Measurements from ENCODE around the gene SH3GL3. TPM values are rescaled to one million over a fixed set of nuclear protein-coding genes. Genes with fewer than 3 reads are reported as not detected.

The SH3GL3 gene
- total RNA-seq, 2 experiments from 2014 or later, result not detected

GRCh38 chr15:83581381-83581780 is 134.2 kb downstream of the SH3GL3 start:
- H3K36me3 Mint-ChIP-seq (ENCODE audit: low read depth), result no peaks in the 10 kb centered on the region
- POLR2A ChIA-PET, result no interaction called here
- H3K4me1 Mint-ChIP-seq (ENCODE audit: low read depth), result no peaks in the 10 kb centered on the region
- ATAC-seq (no peak), DNase-seq (no peak)
- no peaks in the 10 kb centered on the region for H3K9me3 Mint-ChIP-seq (ENCODE audit: insufficient read depth)
- H3K27ac Mint-ChIP-seq, result no peak overlapping the region
- H3K4me3 Mint-ChIP-seq, result no peak overlapping the region
- CTCF ChIA-PET, result no interaction called here
- no peaks in the 10 kb centered on the region for H3K27me3 Mint-ChIP-seq (ENCODE audit: low read depth)

DNA sequence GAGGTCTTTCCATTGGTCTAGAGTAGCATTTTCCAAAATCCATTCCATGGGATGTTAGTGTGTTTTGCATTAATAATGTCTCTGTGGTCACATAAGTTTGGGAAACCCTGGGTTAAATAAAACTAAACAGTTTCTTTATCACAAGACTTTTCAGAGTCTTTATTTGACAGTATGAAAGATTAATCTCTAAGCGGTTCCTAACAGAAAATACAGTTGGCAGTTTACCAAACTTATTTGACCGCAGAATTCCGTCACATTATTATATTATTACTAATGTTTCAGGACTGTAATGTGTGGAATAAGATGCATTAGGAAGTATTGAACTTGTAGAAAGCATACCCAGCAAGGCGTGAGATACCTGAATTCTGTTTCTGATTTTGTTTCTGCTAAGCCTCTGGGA is 135.2 kb downstream of the SH3GL3 start:
- no peaks in the 10 kb centered on the region for H3K9me3 Mint-ChIP-seq (ENCODE audit: insufficient read depth)
- no peak overlapping the region for H3K27ac Mint-ChIP-seq
- H3K27me3 Mint-ChIP-seq (ENCODE audit: low read depth), result no peaks in the 10 kb centered on the region
- CTCF ChIA-PET, result no interaction called here
- no peak overlapping the region for H3K4me3 Mint-ChIP-seq
- no peaks in the 10 kb centered on the region for H3K36me3 Mint-ChIP-seq (ENCODE audit: low read depth)
- POLR2A ChIA-PET, result no interaction called here
- H3K4me1 Mint-ChIP-seq (ENCODE audit: low read depth), result no peaks in the 10 kb centered on the region
- ATAC-seq (no peak), DNase-seq (no peak)

DNA sequence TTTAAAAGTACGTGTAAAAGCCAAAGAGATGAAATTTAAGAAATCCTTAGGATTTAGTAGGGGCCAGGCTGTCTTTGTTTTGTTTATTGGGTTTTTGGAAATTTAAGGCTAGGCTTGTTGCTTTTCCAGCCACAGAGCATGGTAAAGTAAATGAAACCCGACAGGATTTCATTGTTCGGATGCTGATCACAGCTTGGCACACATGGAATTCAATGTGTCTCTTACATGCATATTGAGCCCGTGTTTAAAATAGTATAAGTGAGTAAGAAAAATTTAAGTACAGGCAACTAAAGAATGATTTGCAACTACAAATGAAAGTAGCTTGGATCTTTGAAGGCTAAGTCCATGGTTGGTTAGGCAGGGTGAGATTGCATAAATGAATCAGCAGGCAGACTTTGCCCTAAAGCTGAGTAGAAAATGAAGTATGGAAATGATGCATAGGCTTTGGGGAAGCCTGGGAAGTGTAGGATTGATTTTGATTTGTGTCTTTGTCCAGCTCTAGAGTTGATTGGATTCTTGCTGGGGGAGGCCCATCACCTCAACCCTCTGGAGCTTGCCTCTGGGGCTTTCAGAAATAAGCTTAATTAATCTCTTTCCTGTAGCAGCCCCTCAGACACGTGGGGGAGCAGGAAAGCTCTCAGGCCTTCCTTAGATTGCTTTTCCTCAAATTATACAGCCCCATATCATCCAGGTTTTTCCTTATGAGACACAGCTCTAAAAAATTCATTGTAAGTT is 138.6 kb downstream of the SH3GL3 start:
- no peak overlapping the region for H3K4me3 Mint-ChIP-seq
- DNase-seq (no peak), ATAC-seq (no peak)
- no peaks in the 10 kb centered on the region for H3K9me3 Mint-ChIP-seq (ENCODE audit: insufficient read depth)
- POLR2A ChIA-PET, result interaction anchor here (0.6 kb wide), 1 partner anchor 123 kb away, joined by 3 read pairs; no protein-coding TSS in a partner anchor
- H3K27me3 Mint-ChIP-seq (ENCODE audit: low read depth), result peaks cover 2% of the 10 kb centered on the region
- CTCF ChIA-PET, result interaction anchor here (1.2 kb wide), 1 partner anchor 13 kb away, joined by 4 read pairs; no protein-coding TSS in a partner anchor
- H3K36me3 Mint-ChIP-seq (ENCODE audit: low read depth), result no peaks in the 10 kb centered on the region
- no peak overlapping the region for H3K27ac Mint-ChIP-seq
- H3K4me1 Mint-ChIP-seq (ENCODE audit: low read depth), result no peaks in the 10 kb centered on the region

DNA sequence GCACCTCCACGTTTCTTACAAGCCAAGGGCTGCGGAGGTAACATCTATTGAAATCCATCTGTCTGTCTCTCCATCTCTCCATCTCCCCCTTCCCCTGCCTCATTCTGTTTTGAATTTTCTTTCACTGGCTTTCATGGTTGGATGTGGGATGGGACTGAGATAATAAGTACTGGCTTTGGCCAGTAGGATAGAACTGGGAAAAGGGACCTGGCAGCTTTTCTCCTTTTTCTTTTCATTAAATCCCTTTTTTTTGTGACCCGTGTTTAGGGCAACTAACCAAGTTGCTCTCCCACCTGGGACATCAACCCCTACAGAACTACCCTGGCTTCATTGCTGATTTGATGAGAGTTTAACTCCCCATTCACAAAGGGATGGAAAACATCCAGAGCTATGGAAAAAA is 139.9 kb downstream of the SH3GL3 start:
- Mint-ChIP-seq H3K27me3 (ENCODE audit: low read depth) (peaks cover 2% of the 10 kb centered on the region), H3K36me3 (ENCODE audit: low read depth) (no peaks in the 10 kb centered on the region), H3K4me3 (no peak overlapping the region), H3K27ac (no peak overlapping the region), H3K4me1 (ENCODE audit: low read depth) (no peaks in the 10 kb centered on the region), H3K9me3 (ENCODE audit: insufficient read depth) (no peaks in the 10 kb centered on the region)
- no peak for DNase-seq
- POLR2A ChIA-PET, result no interaction called here
- CTCF ChIA-PET, result interaction anchor here (0.6 to 1.2 kb wide), 2 partner anchors 15 to 119 kb away, joined by 3 to 4 read pairs; no protein-coding TSS in a partner anchor
- ATAC-seq, result no peak

DNA sequence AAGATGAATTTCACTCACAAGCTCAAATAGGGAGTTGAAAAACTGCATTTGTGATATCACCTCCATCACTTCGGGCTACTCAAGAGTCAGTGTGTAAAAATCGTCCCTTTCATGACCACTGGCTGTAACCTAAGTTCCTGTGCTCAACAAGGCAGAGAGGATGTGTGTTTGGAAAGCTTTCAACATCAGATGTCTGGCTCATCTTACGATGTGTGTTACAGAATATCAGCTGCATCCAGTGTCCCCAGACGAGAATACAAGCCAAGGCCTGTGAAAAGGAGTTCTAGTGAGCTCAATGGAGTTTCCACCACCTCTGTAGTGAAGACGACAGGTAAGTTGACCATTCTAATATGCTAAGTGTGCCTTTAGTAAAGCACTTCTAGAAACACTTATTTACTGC is 141.3 kb downstream of the SH3GL3 start:
- DNase-seq, result no peak
- Mint-ChIP-seq H3K4me1 (ENCODE audit: low read depth) (no peaks in the 10 kb centered on the region), H3K36me3 (ENCODE audit: low read depth) (no peaks in the 10 kb centered on the region), H3K27ac (no peak overlapping the region), H3K27me3 (ENCODE audit: low read depth) (peaks cover 2% of the 10 kb centered on the region), H3K4me3 (no peak overlapping the region), H3K9me3 (ENCODE audit: insufficient read depth) (no peaks in the 10 kb centered on the region)
- CTCF ChIA-PET, result no interaction called here
- no peak for ATAC-seq
- POLR2A ChIA-PET, result no interaction called here

DNA sequence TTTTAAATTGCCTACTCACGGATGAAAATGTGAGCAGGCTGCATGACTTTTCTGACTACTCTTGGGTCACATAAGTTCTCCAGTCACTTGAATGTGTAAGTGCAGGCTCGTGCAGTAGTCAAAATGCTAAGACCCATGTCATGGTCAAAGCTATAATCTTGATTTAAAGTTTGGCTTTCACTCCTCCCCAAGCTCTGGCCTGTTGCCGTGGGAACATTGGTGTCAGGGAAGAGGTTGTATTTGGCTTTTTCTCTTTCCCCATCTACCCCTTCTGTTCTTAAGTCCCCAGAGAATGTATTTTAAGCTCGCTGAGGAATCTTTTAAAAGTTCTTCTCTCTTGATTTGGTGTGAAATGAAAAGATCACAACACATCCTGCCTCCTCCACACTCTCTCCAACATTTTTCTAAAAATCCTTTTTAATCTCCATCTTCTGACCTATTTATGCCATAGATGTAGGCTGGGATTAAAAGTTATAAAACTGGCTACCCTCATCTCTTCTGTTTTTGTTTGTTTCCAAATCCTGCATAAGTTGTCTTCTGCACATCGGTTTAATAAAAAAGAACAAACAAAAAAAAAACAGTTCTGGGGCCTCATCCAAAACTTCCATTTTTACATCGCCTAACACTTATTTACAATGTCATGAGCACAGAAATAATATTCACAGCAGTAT is 145.4 kb downstream of the SH3GL3 start:
- H3K27me3 Mint-ChIP-seq (ENCODE audit: low read depth), result peaks cover 2% of the 10 kb centered on the region

DNA sequence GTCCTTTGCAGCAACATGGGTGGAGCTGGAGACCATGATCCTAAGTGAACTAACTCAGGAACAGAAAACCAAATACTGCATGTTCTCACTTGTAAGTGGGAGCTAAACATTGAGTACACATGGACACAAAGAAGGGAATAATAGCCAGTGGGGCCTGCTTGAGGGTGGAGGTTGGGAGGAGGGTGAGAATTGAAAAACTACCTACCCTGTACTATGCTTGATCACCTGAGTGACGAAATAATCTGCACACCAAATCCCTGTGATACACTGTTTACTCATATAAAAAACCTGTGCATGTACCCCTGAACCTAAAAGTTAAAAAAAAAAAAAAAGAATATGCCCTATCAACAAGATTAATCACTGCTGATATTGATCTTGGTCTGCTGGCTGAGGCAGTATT is 148.1 kb downstream of the SH3GL3 start:
- ChIA-PET POLR2A (no interaction called here), CTCF (no interaction called here)
- H3K4me3 Mint-ChIP-seq, result no peak overlapping the region
- peaks cover 2% of the 10 kb centered on the region for H3K27me3 Mint-ChIP-seq (ENCODE audit: low read depth)
- no peaks in the 10 kb centered on the region for H3K36me3 Mint-ChIP-seq (ENCODE audit: low read depth)
- ATAC-seq, result no peak
- no peak for DNase-seq
- no peaks in the 10 kb centered on the region for H3K9me3 Mint-ChIP-seq (ENCODE audit: insufficient read depth)
- no peak overlapping the region for H3K27ac Mint-ChIP-seq
- H3K4me1 Mint-ChIP-seq (ENCODE audit: low read depth), result no peaks in the 10 kb centered on the region

More for the DNA sequence above, 145.4 kb downstream of the SH3GL3 start:
- ChIA-PET CTCF (no interaction called here), POLR2A (no interaction called here)
- H3K9me3 Mint-ChIP-seq (ENCODE audit: insufficient read depth), result no peaks in the 10 kb centered on the region
- no peak for DNase-seq
- no peak for ATAC-seq
- H3K27ac Mint-ChIP-seq, result no peak overlapping the region
- H3K4me3 Mint-ChIP-seq, result no peak overlapping the region
- H3K36me3 Mint-ChIP-seq (ENCODE audit: low read depth), result no peaks in the 10 kb centered on the region
- no peaks in the 10 kb centered on the region for H3K4me1 Mint-ChIP-seq (ENCODE audit: low read depth)

DNA sequence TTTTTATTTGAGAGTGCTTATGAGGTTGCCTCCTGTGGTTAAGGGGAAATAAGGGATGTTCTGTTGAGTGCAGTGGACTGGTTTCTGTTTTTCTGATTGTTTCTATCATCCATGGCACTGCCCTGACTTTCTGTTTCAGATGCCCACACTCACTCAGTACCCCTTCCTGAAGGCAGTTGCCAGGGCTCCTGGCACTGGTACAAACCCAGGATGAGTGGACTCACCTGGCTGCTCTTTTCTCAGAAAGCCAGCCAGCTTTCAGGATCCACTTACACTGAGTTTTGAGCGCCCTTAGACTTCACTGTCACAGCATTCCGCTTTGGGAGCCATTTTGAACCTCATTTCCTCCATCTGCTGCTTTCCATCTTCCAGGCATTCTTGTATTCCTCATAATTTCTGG is 150.9 kb downstream of the SH3GL3 start:
- H3K4me3 Mint-ChIP-seq, result no peak overlapping the region
- ATAC-seq, result no peak
- no peak for DNase-seq
- H3K36me3 Mint-ChIP-seq (ENCODE audit: low read depth), result no peaks in the 10 kb centered on the region
- ChIA-PET CTCF (no interaction called here), POLR2A (no interaction called here)
- no peaks in the 10 kb centered on the region for H3K9me3 Mint-ChIP-seq (ENCODE audit: insufficient read depth)
- H3K27ac Mint-ChIP-seq, result no peak overlapping the region
- no peaks in the 10 kb centered on the region for H3K4me1 Mint-ChIP-seq (ENCODE audit: low read depth)
- no peaks in the 10 kb centered on the region for H3K27me3 Mint-ChIP-seq (ENCODE audit: low read depth)

DNA sequence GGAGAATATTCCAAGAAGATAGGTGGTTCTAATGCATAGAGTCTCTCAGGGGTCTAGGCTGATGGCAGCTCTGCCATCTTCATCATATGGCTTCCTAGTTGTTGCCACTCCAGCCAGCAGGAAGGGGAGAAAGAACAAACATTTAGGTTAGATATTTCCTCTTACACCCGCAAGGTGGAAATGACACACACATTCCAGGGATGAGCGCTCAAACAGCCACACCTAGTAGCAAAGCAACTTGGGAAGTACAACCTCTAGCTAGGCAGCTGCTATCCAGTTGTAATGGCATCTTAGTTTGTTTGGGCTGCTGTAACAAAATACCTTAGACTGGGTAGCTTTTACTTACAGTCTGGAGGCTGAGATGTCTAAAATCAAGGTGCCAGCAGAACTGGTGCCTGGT is 154.9 kb downstream of the SH3GL3 start:
- DNase-seq (no peak), ATAC-seq (no peak)
- Mint-ChIP-seq H3K27ac (no peak overlapping the region), H3K4me1 (ENCODE audit: low read depth) (no peaks in the 10 kb centered on the region), H3K27me3 (ENCODE audit: low read depth) (peaks cover 2% of the 10 kb centered on the region), H3K36me3 (ENCODE audit: low read depth) (no peaks in the 10 kb centered on the region), H3K4me3 (no peak overlapping the region), H3K9me3 (ENCODE audit: insufficient read depth) (no peaks in the 10 kb centered on the region)
- POLR2A ChIA-PET, result no interaction called here
- CTCF ChIA-PET, result no interaction called here

GRCh38 chr15:83604549-83604948 is 157.4 kb downstream of the SH3GL3 start:
- H3K9me3 Mint-ChIP-seq (ENCODE audit: insufficient read depth), result no peaks in the 10 kb centered on the region
- H3K27ac Mint-ChIP-seq, result no peak overlapping the region
- H3K4me1 Mint-ChIP-seq (ENCODE audit: low read depth), result no peaks in the 10 kb centered on the region
- H3K27me3 Mint-ChIP-seq (ENCODE audit: low read depth), result peaks cover 2% of the 10 kb centered on the region
- DNase-seq, result no peak
- no peaks in the 10 kb centered on the region for H3K36me3 Mint-ChIP-seq (ENCODE audit: low read depth)
- POLR2A ChIA-PET, result no interaction called here
- CTCF ChIA-PET, result no interaction called here
- ATAC-seq, result no peak
- no peak overlapping the region for H3K4me3 Mint-ChIP-seq

DNA sequence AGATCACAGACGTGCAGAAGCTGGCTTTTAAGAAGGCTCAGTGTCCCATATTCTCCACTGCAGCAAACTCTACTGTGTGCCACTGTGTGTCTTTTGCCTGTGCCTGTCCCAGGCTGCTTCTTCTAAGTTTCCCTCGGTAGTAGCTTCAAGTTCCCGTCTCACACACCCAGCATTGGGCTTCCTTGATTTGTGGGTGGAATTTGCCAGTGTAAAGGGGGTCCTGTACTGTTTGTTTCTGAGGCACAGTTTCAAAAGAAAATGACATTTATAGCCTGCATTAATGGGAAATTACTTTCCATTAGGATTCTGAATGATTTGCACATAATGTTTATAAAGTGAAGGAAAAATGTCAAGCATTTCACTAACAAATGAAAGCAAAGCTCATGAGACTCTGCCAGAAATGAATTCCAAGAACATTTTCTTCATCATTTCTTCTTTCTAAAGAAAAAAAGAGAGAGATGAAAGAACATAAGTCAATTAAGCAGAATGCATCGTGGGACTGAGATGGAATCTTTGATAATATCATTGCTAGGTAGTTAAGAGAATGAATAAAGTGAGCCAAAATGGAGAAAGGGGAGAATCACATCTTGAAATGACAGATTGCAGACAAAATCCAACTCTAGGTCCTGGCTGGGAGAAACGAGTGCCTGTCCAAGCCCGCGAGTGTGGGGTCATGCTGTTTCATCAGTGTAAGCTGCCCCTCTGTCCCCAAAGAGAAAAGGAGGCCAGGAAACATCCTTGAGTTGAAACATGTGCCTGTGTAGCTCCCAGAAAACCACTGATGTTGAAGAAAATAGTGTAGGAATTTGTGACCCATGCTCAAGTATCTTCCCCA is 158.2 kb downstream of the SH3GL3 start:
- CTCF ChIA-PET, result no interaction called here
- no peaks in the 10 kb centered on the region for H3K9me3 Mint-ChIP-seq (ENCODE audit: insufficient read depth)

DNA sequence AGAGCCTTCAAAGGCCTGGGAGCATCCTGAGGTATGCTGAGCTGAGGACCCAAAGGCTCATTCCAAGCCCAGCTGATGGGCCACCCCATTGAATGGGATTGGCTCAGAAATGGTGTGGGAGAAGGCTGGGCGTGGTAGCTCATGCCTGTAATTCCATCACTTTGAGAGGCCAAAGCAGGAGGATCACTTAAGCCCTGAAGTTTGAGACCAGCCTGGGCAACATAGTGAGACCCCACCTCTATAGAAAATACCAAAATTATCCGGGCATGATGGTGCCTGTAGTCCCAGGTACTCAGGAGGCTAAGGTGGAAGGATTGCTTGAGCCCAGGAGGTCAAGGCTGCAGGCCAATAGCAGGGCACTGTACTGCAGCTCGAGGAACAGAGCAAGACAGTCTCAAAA is 163.0 kb downstream of the SH3GL3 start:
- H3K36me3 Mint-ChIP-seq (ENCODE audit: low read depth), result no peaks in the 10 kb centered on the region
- H3K27me3 Mint-ChIP-seq (ENCODE audit: low read depth), result peaks cover 2% of the 10 kb centered on the region
- H3K9me3 Mint-ChIP-seq (ENCODE audit: insufficient read depth), result no peaks in the 10 kb centered on the region
- no peaks in the 10 kb centered on the region for H3K4me1 Mint-ChIP-seq (ENCODE audit: low read depth)
- ATAC-seq, result no peak
- DNase-seq, result no peak
- H3K27ac Mint-ChIP-seq, result no peak overlapping the region
- no peak overlapping the region for H3K4me3 Mint-ChIP-seq
- ChIA-PET POLR2A (no interaction called here), CTCF (no interaction called here)

More for the DNA sequence above, 158.2 kb downstream of the SH3GL3 start:
- ATAC-seq, result no peak
- no peaks in the 10 kb centered on the region for H3K4me1 Mint-ChIP-seq (ENCODE audit: low read depth)
- no peak overlapping the region for H3K4me3 Mint-ChIP-seq
- no peak for DNase-seq
- H3K36me3 Mint-ChIP-seq (ENCODE audit: low read depth), result no peaks in the 10 kb centered on the region
- H3K27me3 Mint-ChIP-seq (ENCODE audit: low read depth), result peaks cover 2% of the 10 kb centered on the region
- POLR2A ChIA-PET, result interaction anchor here (0.5 kb wide), 1 partner anchor 61 kb away, joined by 3 read pairs; no protein-coding TSS in a partner anchor
- H3K27ac Mint-ChIP-seq, result no peak overlapping the region
